Choroid plexus epithelial cell (primary cell): ENCODE measurements around the gene SYPL1.

Experiments
- DNase-seq: peaks from one replicate; pipeline ENCODE4 v3.0.0-alpha.2; 2010; ENCODE audit warnings: low read depth
- H3K4me3 ChIP-seq: 2 replicates; pipeline ENCODE4 v1.5.1; 2011; ENCODE audit warnings: low read depth, mild to moderate bottlenecking, control low read depth, low read length, moderate library complexity
- CTCF ChIP-seq: conservative IDR thresholded peaks from 2 replicates; pipeline ENCODE4 v1.5.1; 2011; ENCODE audit warnings: low read depth, mild to moderate bottlenecking, control low read depth, inconsistent platforms, low read length, moderate library complexity

SYPL1 gene

GRCh38 chr7:106095634-106096033 lies 16.5 kb downstream of the SYPL1 start:
- TF ChIP-seq CTCF: no peak
- DNase-seq: no peak
- no peak overlapping the region for H3K4me3 ChIP-seq

GRCh38 chr7:106094780-106095179 lies 17.3 kb downstream of the SYPL1 start:
- DNase-seq: no peak
- TF ChIP-seq CTCF: no peak
- no peak overlapping the region for H3K4me3 ChIP-seq

- no peak overlapping the region for H3K4me3 ChIP-seq
- TF ChIP-seq CTCF: no peak
- no peak for DNase-seq
Measured at GRCh38 chr7:106092204-106092603, 19.9 kb downstream of the SYPL1 start.

- no peak for TF ChIP-seq CTCF
- H3K4me3 ChIP-seq: no peak overlapping the region
- DNase-seq: no peak
Measured at GRCh38 chr7:106089647-106090046, 22.5 kb downstream of the SYPL1 start.

GRCh38 chr7:106088014-106088413 lies 24.1 kb downstream of the SYPL1 start:
- H3K4me3 ChIP-seq: no peak overlapping the region
- no peak for DNase-seq
- no peak for TF ChIP-seq CTCF

GRCh38 chr7:106086062-106086461 lies 26.1 kb downstream of the SYPL1 start:
- DNase-seq: no peak
- TF ChIP-seq CTCF: no peak
- H3K4me3 ChIP-seq: no peak overlapping the region

GRCh38 chr7:106085015-106085414 lies 27.1 kb downstream of the SYPL1 start:
- no peak for DNase-seq
- no peak for TF ChIP-seq CTCF
- H3K4me3 ChIP-seq: no peak overlapping the region
